CD4-positive, alpha-beta T cell treated with Interleukin-4 for 4 hours (primary cell): Measurements from ENCODE around the gene TWF2.
A peak's percentile ranks its signal among the peaks of the same experiment; 100 is the strongest.

Experiments used
- DNase-seq: peaks from one replicate; pipeline ENCODE4 v3.0.0-alpha.2; 2020

TWF2 gene

GRCh38 chr3:52256622-52257021, 17.7 kb upstream of the TWF2 start:
- no peak for DNase-seq

GRCh38 chr3:52256159-52256558, 17.2 kb upstream of the TWF2 start:
- DNase-seq = no peak

- no peak for DNase-seq
These were observed 15.7 kb upstream of the TWF2 start for GRCh38 chr3:52254608-52255007.

- peak; percentile 87 for DNase-seq
These were observed 14.7 kb upstream of the TWF2 start for GRCh38 chr3:52253314-52254304.

GRCh38 chr3:52250122-52250521, 11.2 kb upstream of the TWF2 start:
- DNase-seq = no peak

- no peak for DNase-seq
These were observed 10.7 kb upstream of the TWF2 start for GRCh38 chr3:52249683-52250082.

- no peak for DNase-seq
These were observed 10.0 kb upstream of the TWF2 start for GRCh38 chr3:52248816-52249547.

GRCh38 chr3:52248165-52248541, 9.2 kb upstream of the TWF2 start:
- no peak for DNase-seq

- no peak for DNase-seq
These were observed 8.6 kb upstream of the TWF2 start for GRCh38 chr3:52247409-52248164.

GRCh38 chr3:52246728-52247408, 7.9 kb upstream of the TWF2 start:
- DNase-seq = no peak

- no peak for DNase-seq
These were observed 7.3 kb upstream of the TWF2 start for GRCh38 chr3:52246264-52246620.

- peak; percentile 51 for DNase-seq
These were observed 6.6 kb upstream of the TWF2 start, which contains the start of gene PPM1M for GRCh38 chr3:52245322-52246263. PPM1M (plus strand) TSS chr3:52245759; CDS start chr3:52245825, 66 bp downstream.

GRCh38 chr3:52243791-52244628, 5.1 kb upstream of the TWF2 start:
- peak; percentile 37 for DNase-seq

- no peak for DNase-seq
These were observed 3.1 kb upstream of the TWF2 start for GRCh38 chr3:52242039-52242438.

- no peak for DNase-seq
These were observed 2.0 kb upstream of the TWF2 start for GRCh38 chr3:52240886-52241370.

- peak; percentile 69 for DNase-seq
These were observed 1.3 kb upstream of the TWF2 start for GRCh38 chr3:52240059-52240885.

- no peak for DNase-seq
These were observed 681 bp downstream of the TWF2 start for GRCh38 chr3:52238193-52238760.

- DNase-seq = no peak
These were observed 1.2 kb downstream of the TWF2 start for GRCh38 chr3:52237657-52238172.
